WERI-Rb-1 (cell line): ENCODE data around the gene ZNF614.

Experiments
- DNase-seq: peaks from one replicate; pipeline ENCODE4 v3.0.0-alpha.2; 2020
- H3K27ac ChIP-seq: fragments of 250-450 bp; sonication (Bioruptor Pico); 2 replicates; pipeline ENCODE4 v1.5.1; 2020; ENCODE audit warnings: mild to moderate bottlenecking, moderate library complexity
- H3K27me3 ChIP-seq: fragments of 250-450 bp; sonication (Bioruptor Pico); 2 replicates; pipeline ENCODE4 v1.5.1; 2021; ENCODE audit warnings: mild to moderate bottlenecking, low read depth, moderate library complexity; ENCODE audit not compliant: insufficient read depth, severe bottlenecking
- H3K36me3 ChIP-seq: fragments of 250-450 bp; sonication (Bioruptor Pico); 2 replicates; pipeline ENCODE4 v1.5.1; 2020; ENCODE audit warnings: mild to moderate bottlenecking, moderate library complexity
- H3K4me3 ChIP-seq: 2 replicates; pipeline ENCODE4 v1.5.1; 2011; ENCODE audit warnings: low read depth, mild to moderate bottlenecking, control low read depth, low read length
- H3K9me3 ChIP-seq: fragments of 250-450 bp; sonication (Bioruptor Pico); 2 replicates; pipeline ENCODE4 v1.5.1; 2021; ENCODE audit warnings: mild to moderate bottlenecking, moderate library complexity; ENCODE audit not compliant: severe bottlenecking
- CTCF ChIP-seq: IDR thresholded peaks from 2 replicates; pipeline ENCODE4 v1.5.1; 2011; ENCODE audit warnings: low read depth, mild to moderate bottlenecking, control low read depth, inconsistent platforms, low read length

The ZNF614 gene

GRCh38 chr19:51965583-51965982 is 62.6 kb downstream of the ZNF614 start:
- H3K9me3 ChIP-seq, result peaks cover 18% of the 10 kb centered on the region
- DNase-seq, result no peak
- H3K4me3 ChIP-seq, result no peak overlapping the region
- H3K27ac ChIP-seq, result no peak overlapping the region
- no peak for TF ChIP-seq CTCF
- no peaks in the 10 kb centered on the region for H3K27me3 ChIP-seq
- H3K36me3 ChIP-seq, result peaks cover 73% of the 10 kb centered on the region
